HG03025 (cell line): ENCODE data around the gene LYPD1.
"Not testable (repeated sequence)": the region's sequence is repeated elsewhere in the genome, so short reads cannot be mapped to it uniquely, and the experiment has no call there.

Experiments used
- ATAC-seq: cut with Tn5 transposase; IDR thresholded peaks from one replicate; pipeline ENCODE4 v1.9.1; 2021; ENCODE audit warnings: mild to moderate bottlenecking, moderate library complexity; ENCODE audit not compliant: unreplicated experiment, low FRiP score

LYPD1 gene

GRCh38 chr2:132669908-132670495, at the start of gene LYPD1:
Gene LYPD1 (minus strand): TSS chr2:132670205. CDS start chr2:132669932, 273 bp downstream.
- no peak for ATAC-seq

GRCh38 chr2:132719480-132719879, 49.5 kb upstream of the LYPD1 start:
- no peak for ATAC-seq

- ATAC-seq = no peak
Observed at GRCh38 chr2:132716954-132717353, 46.9 kb upstream of the LYPD1 start.

- peak; percentile 60 for ATAC-seq
Observed at GRCh38 chr2:132715386-132716351, 45.7 kb upstream of the LYPD1 start.

GRCh38 chr2:132703396-132703795, 33.4 kb upstream of the LYPD1 start:
- no peak for ATAC-seq

GRCh38 chr2:132701810-132702209, 31.8 kb upstream of the LYPD1 start:
- no peak for ATAC-seq

GRCh38 chr2:132699802-132700201, 29.8 kb upstream of the LYPD1 start:
- not testable (repeated sequence) for ATAC-seq

GRCh38 chr2:132698347-132698746, 28.3 kb upstream of the LYPD1 start:
- not testable (repeated sequence) for ATAC-seq

GRCh38 chr2:132697556-132698205, 27.7 kb upstream of the LYPD1 start:
- ATAC-seq = no peak

GRCh38 chr2:132692816-132693215, 22.8 kb upstream of the LYPD1 start:
- no peak for ATAC-seq

- ATAC-seq = no peak
Observed at GRCh38 chr2:132691556-132691955, 21.6 kb upstream of the LYPD1 start.

GRCh38 chr2:132690664-132691303, 20.8 kb upstream of the LYPD1 start:
- ATAC-seq = no peak

GRCh38 chr2:132681766-132682165, 11.8 kb upstream of the LYPD1 start:
- no peak for ATAC-seq

- ATAC-seq = no peak
Observed at GRCh38 chr2:132680544-132680943, 10.5 kb upstream of the LYPD1 start.

GRCh38 chr2:132678483-132678882, 8.5 kb upstream of the LYPD1 start:
- ATAC-seq = no peak

- no peak for ATAC-seq
Observed at GRCh38 chr2:132677661-132678060, 7.7 kb upstream of the LYPD1 start.

GRCh38 chr2:132676999-132677398, 7.0 kb upstream of the LYPD1 start:
- ATAC-seq = no peak

GRCh38 chr2:132671151-132671835, 1.3 kb upstream of the LYPD1 start:
- ATAC-seq = no peak

- no peak for ATAC-seq
Observed at GRCh38 chr2:132670496-132671150, 618 bp upstream of the LYPD1 start.
